Measurements from ENCODE around the gene MEAF6.
A peak's percentile ranks its signal among the peaks of the same experiment; 100 is the strongest.
"Not testable (repeated sequence)": the region's sequence is repeated elsewhere in the genome, so short reads cannot be mapped to it uniquely, and the experiment has no call there.

MEAF6 gene

DNA sequence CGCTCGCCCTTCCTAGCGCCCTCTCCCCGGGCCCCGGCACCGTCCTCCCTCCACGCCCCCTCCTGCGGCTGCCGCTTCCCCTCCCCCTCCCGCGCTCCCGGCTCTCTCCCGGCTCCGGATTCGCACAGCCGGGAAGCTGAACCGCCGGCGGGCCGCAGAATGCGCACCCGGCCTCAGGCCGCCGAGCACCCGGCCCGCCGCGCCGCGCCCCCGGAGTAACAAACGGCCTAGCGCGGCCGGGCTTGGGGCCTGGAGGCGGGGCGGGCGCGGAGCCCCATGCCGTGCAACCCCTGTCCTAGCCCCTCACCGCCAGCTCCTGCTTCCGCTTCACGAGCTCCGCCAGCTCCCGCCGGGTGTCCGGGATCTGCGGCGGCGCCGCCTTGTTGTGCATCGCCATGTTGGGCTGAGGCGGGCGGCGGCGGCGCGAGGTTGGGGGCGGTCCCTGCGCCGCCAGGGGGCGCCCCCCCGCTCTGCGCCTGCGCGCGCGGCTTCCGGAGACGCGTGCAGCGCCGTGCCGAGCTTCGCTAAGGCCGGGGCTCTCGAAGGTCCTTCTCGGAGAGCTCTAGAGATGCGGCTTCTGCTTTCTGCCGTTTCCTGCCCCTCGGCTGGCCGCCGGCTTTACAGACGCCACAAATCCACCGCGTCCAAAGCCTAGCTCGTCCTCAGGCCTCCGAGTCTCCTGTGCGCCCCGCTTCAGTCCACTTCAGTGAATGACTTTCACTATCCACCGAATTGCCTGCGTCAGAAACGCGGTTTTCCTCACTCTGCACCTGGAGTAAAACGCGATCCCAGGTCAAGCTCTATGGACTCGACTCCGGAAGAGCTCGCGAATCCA is at the start of gene MEAF6:
MEAF6 (minus strand) TSS at position 417 of the 835 bp plus-strand sequence; CDS start at position 397, 20 bp downstream.
- DNase-seq (ENCODE audit: low read depth in 2 of 2), result peak; percentile 80 to 86
- peak within 1 kb of the TSS; percentile 67 to 82 for H3K4me3 ChIP-seq (replicated peaks in 1 of 2; ENCODE audit: low read depth in 2 of 2, low read length in 2 of 2)
- TF ChIP-seq, protein P1, sequence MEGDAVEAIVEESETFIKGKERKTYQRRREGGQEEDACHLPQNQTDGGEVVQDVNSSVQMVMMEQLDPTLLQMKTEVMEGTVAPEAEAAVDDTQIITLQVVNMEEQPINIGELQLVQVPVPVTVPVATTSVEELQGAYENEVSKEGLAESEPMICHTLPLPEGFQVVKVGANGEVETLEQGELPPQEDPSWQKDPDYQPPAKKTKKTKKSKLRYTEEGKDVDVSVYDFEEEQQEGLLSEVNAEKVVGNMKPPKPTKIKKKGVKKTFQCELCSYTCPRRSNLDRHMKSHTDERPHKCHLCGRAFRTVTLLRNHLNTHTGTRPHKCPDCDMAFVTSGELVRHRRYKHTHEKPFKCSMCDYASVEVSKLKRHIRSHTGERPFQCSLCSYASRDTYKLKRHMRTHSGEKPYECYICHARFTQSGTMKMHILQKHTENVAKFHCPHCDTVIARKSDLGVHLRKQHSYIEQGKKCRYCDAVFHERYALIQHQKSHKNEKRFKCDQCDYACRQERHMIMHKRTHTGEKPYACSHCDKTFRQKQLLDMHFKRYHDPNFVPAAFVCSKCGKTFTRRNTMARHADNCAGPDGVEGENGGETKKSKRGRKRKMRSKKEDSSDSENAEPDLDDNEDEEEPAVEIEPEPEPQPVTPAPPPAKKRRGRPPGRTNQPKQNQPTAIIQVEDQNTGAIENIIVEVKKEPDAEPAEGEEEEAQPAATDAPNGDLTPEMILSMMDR (IDR thresholded peaks at IDR 0.05; ENCODE audit: low read depth, low read length), result no peak

DNA sequence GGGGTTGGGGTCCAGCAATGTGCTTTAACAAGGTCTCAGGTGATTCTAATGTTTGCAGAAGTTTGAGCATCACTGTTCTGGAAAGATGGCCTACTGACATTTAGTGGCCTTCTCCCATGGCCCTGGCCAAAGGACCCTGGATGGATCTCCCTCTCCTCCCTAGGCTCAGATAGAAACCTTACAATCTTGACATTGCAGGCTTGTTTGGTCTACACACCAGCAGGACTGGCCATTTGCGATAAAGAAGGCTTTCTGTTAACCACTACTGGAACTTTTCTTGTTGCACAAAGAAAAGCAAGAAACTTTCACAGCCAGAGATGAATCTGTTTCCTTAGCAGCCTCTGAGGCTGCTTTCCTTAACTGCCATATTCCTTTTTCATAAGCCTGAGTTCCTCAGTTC is 48.4 kb upstream of the MEAF6 start:
- TF ChIP-seq, protein P1 (IDR thresholded peaks at IDR 0.05; ENCODE audit: low read depth, low read length), result no peak
- H3K4me3 ChIP-seq (replicated peaks in 1 of 2; ENCODE audit: low read depth in 2 of 2, low read length in 2 of 2), result no peak overlapping the region
- DNase-seq (ENCODE audit: low read depth in 2 of 2), result no peak

DNA sequence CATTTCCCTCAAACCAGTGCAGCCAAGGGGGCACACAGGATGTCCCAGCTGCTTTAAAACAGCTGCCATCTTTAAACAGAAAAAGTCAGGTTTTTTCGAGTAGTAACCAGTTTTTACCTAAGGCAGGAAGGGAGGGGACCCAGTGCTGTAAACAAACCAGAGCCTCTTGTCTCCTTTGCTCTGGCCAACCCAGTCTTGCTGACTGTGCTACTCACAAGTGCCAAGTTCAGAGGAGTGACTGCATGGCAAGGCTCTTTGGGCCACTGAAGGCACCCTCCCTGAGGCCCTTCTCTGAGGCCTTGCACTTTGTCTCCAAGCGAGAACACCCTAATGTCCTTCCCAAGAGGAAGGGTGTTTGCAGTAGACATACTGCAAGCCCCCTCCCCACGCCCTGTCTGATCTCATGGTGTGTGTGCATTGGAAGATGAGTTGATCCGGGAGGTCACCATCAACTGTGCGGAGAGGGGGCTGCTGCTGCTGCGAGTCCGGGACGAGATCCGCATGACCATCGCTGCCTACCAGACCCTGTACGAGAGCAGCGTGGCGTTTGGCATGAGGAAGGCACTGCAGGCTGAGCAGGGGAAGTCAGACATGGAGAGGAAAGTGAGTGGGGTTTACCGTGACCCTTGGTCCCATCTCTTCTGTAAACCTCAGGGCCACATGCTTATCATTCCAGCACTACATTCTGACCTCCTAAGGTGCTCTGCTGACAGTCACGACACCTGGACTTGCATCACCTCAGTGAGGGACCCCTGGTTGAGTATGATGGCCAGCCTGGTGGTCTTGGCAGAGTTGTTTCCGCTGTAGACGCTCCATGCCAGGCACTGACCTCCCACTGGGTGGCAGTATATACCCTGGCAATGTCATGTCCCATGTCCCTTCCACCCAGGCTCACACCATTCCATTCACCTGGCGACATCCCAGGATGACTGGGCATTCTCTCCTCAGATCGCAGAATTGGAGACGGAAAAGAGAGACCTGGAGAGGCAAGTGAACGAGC is 46.9 kb upstream of the MEAF6 start:
- TF ChIP-seq, protein P1 (IDR thresholded peaks at IDR 0.05; ENCODE audit: low read depth, low read length), result peak; percentile 64
- DNase-seq (ENCODE audit: low read depth in 2 of 2), result peak; percentile 29 to 60
- H3K4me3 ChIP-seq (replicated peaks in 1 of 2; ENCODE audit: low read depth in 2 of 2, low read length in 2 of 2), result no peak overlapping the region

DNA sequence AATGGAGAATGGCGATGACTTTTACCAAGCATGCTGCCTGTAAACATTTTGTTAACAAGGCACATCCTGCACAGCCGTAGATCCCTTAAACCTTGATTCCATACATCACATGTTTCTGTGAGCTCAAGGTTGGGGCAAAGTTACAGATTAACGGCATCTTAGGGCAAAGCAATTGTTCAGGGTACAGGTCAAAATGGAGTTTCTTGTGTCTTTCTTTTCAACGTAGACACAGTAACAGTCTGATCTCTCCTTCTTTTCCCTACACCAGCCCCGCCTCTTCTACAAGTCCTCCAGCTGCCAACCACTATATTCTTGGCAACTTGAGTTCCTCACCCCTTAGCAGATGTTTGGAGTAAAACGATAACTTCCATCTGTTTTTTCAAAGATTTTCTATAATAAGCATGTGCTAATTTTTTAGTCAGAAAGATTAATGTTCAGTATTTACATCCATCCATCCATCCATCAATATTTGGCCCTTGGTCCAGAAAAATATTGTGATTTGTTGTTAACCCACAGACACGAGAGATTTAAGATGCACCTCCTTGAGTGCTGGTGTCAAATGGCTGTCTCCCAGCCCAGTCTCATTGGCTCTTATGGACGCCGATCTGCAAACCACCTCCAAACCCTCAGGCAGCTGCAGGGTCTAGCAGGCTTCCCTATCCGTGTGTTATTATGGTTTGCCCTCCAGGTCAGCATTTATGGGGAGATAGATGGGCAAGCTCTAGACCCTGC is 46.0 kb upstream of the MEAF6 start:
- TF ChIP-seq, protein P1 (IDR thresholded peaks at IDR 0.05; ENCODE audit: low read depth, low read length), result no peak
- no peak overlapping the region for H3K4me3 ChIP-seq (replicated peaks in 1 of 2; ENCODE audit: low read depth in 2 of 2, low read length in 2 of 2)
- DNase-seq (ENCODE audit: low read depth in 2 of 2), result no peak

DNA sequence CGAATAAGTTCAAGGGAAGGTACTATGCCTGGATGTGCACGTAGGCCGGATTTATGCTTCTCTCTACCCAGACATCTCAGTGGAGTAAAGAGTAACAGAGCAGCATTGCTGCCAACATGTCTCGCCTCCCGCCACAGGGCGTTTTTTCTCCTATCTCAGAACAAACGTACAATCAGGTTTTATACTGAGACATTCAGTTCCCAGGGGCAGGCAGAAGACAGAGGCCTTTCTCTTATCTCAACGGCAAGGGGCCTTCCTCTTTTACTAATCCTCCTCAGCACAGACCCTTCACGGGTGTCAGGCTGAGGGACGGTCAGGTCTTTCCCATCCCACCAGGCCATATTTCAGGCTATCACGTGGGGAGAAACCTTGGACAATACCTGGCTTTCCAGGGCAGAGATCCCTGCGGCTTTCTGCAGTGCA is 45.4 kb upstream of the MEAF6 start:
- not testable (repeated sequence) for H3K4me3 ChIP-seq (replicated peaks in 1 of 2; ENCODE audit: low read depth in 2 of 2, low read length in 2 of 2); DNase-seq (ENCODE audit: low read depth in 2 of 2)

DNA sequence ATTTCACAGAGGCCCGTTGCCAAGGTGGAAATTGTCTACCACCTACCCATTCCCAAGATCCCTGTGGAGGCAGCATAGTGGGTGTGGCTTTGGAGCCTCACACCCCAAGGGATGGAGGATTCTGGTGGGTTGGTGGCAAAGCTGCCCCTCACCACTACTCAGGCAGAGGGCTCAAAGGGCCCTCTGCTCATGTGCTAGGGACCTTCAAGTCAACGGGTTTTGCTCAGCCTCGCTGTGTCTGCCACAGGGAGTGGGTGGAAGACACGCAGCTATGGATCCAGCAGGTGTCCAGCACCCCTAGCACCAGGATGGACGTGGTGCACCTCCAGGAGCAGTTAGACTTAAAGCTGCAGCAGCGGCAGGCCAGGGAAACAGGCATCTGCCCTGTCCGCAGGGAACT is 44.5 kb upstream of the MEAF6 start:
- no peak overlapping the region for H3K4me3 ChIP-seq (replicated peaks in 1 of 2; ENCODE audit: low read depth in 2 of 2, low read length in 2 of 2)
- TF ChIP-seq, protein P1 (IDR thresholded peaks at IDR 0.05; ENCODE audit: low read depth, low read length), result no peak
- no peak for DNase-seq (ENCODE audit: low read depth in 2 of 2)
